GM12878 (cell line): ENCODE data around the gene PSMB7. TPM values are rescaled to one million over a fixed set of nuclear protein-coding genes. Genes with fewer than 3 reads are reported as not detected.

ENCODE experiments used
- ATAC-seq: fragments of 200-7000 bp; cut with Tn5 transposase; 3 replicates; pipeline ENCODE4 v1.9.1; 2020; ENCODE audit warnings: mild to moderate bottlenecking, moderate library complexity
- BruUV-seq: library from RNA; stranded (reverse); fragments of 400-500 nt; replicated peaks from 2 replicates; lab custom pipeline; 2021; lab: Mats Ljungman, UMichigan
- CTCF ChIA-PET: fragments of 300-600 bp; sonication (Branson Sonifier 250); formaldehyde crosslinking; extraction: SDS; loops from one replicate; lab custom pipeline; 2021; ENCODE audit warnings: inconsistent platforms; lab: Yijun Ruan, JAX
- POLR2A ChIA-PET: fragments of 350-600 bp; formaldehyde crosslinking; extraction: SDS; loops from one replicate; lab custom pipeline; 2021; ENCODE audit warnings: inconsistent platforms; lab: Charles Lee
- RAD21 ChIA-PET: fragments of 300-600 bp; sonication (Branson Sonifier 250); formaldehyde crosslinking; loops from one replicate; lab custom pipeline; 2023; ENCODE audit warnings: antibody characterized with exemption; ENCODE audit not compliant: unreplicated experiment; lab: Charles Lee
- SMC1A ChIA-PET: fragments of 300-600 bp; sonication (Branson Sonifier 250); formaldehyde crosslinking; loops from one replicate; lab custom pipeline; 2023; ENCODE audit not compliant: unreplicated experiment, uncharacterized antibody; lab: Charles Lee
- DNase-seq: peaks from one replicate; pipeline ENCODE4 v3.0.0-alpha.2; 2011; ENCODE audit warnings: low read depth, low spot score
- FAIRE-seq: peaks from 3 replicates; lab custom pipeline; 2011; peaks lifted over from hg19 to GRCh38; lab: Jason Lieb, UNC
- H2AFZ ChIP-seq: 2 replicates; pipeline ENCODE4 v1.6.0; 2011; ENCODE audit warnings: low read depth, low read length, control low read depth; ENCODE audit not compliant: control insufficient read depth
- H3K27ac ChIP-seq: 2 replicates; pipeline ENCODE4 v1.5.1; 2011; ENCODE audit warnings: control low read depth; ENCODE audit not compliant: control insufficient read depth, insufficient read depth
- H3K27me3 ChIP-seq, 2 experiments: replicated peaks in 1 of 2; 2 replicates each; pipeline versions ENCODE4 v1.6.0 to v1.6.1; 2011; ENCODE audit warnings: low read length in 1 of 2; ENCODE audit not compliant: control insufficient read depth in 2 of 2, insufficient read depth in 2 of 2
- H3K36me3 ChIP-seq, 2 experiments: 2 replicates each; pipeline ENCODE4 v1.5.1; 2011; ENCODE audit warnings: low read length in 1 of 2; ENCODE audit not compliant: control insufficient read depth in 2 of 2, insufficient read depth in 2 of 2
- H3K4me1 ChIP-seq: 2 replicates; pipeline ENCODE4 v1.6.1; 2011; ENCODE audit warnings: mild to moderate bottlenecking, low read length, moderate library complexity, mixed read lengths; ENCODE audit not compliant: control insufficient read depth, insufficient read depth
- H3K4me2 ChIP-seq: 2 replicates; pipeline ENCODE4 v1.6.0; 2011; ENCODE audit warnings: control low read depth; ENCODE audit not compliant: control insufficient read depth, insufficient read depth
- H3K4me3 ChIP-seq: fragments of 200-600 bp; sonication (generic); 2 replicates; pipeline ENCODE4 v1.5.1; 2016
- H3K79me2 ChIP-seq: 2 replicates; pipeline ENCODE4 v1.6.0; 2011; ENCODE audit warnings: low read length; ENCODE audit not compliant: control insufficient read depth, insufficient read depth
- H3K9ac ChIP-seq: 2 replicates; pipeline ENCODE4 v1.8.0; 2011; ENCODE audit warnings: low read length, control low read depth, mixed read lengths; ENCODE audit not compliant: control insufficient read depth, insufficient read depth
- H3K9me3 ChIP-seq: replicated peaks from 3 replicates; pipeline ENCODE4 v1.5.1; 2011; ENCODE audit warnings: mild to moderate bottlenecking, low read length; ENCODE audit not compliant: control insufficient read depth, insufficient read depth
- H4K20me1 ChIP-seq: 2 replicates; pipeline ENCODE4 v1.6.0; 2011; ENCODE audit not compliant: control insufficient read depth, insufficient read depth
- BRCA1 ChIP-seq: IDR thresholded peaks from 2 replicates; pipeline ENCODE4 v1.6.1; 2011; ENCODE audit warnings: low read depth, low read length, improper control_type of control experiment
- CEBPB ChIP-seq, 2 experiments: fragments of 150-350 bp in 1 of 2; IDR thresholded peaks; 2 replicates each; pipeline ENCODE4 v1.6.1; 2012 to 2014; ENCODE audit warnings: low read depth in 2 of 2, low read length in 2 of 2, borderline replicate concordance in 1 of 2, inconsistent platforms in 1 of 2
- E4F1 ChIP-seq: fragments of 450-650 bp; IDR thresholded peaks from 2 replicates; pipeline ENCODE4 v1.6.1; 2018; ENCODE audit warnings: borderline replicate concordance, mild to moderate bottlenecking; ENCODE audit not compliant: partially characterized antibody
- ELK1 ChIP-seq: IDR thresholded peaks from 2 replicates; pipeline ENCODE4 v1.6.1; 2012; ENCODE audit warnings: low read depth, low read length, improper control_type of control experiment
- GABPA ChIP-seq: IDR thresholded peaks from 2 replicates; pipeline ENCODE4 v1.6.1; 2014; ENCODE audit warnings: antibody characterized with exemption, low read depth, mild to moderate bottlenecking, inconsistent platforms
- HSF1 ChIP-seq: fragments of 150-350 bp; IDR thresholded peaks from 2 replicates; pipeline ENCODE4 v1.6.1; 2014; ENCODE audit warnings: mild to moderate bottlenecking, low read depth, low read length
- IRF5 ChIP-seq: fragments of 450-650 bp; IDR thresholded peaks from 2 replicates; pipeline ENCODE4 v1.6.1; 2017; ENCODE audit warnings: borderline replicate concordance
- NFXL1 ChIP-seq: fragments of 450-650 bp; IDR thresholded peaks from 2 replicates; pipeline ENCODE4 v1.6.1; 2017; ENCODE audit warnings: antibody characterized with exemption, mild to moderate bottlenecking, borderline replicate concordance
- NR2C1 ChIP-seq: fragments of 450-650 bp; IDR thresholded peaks from 2 replicates; pipeline ENCODE4 v1.6.1; 2017; ENCODE audit warnings: antibody characterized with exemption, mild to moderate bottlenecking, moderate library complexity
- NR2F1 ChIP-seq: fragments of 450-650 bp; conservative IDR thresholded peaks from 2 replicates; pipeline ENCODE4 v1.6.1; 2017; ENCODE audit warnings: mild to moderate bottlenecking
- RBBP5 ChIP-seq: fragments of 200-600 bp; sonication (generic); conservative IDR thresholded peaks from 2 replicates; pipeline ENCODE4 v1.6.1; 2016
- TCF7 ChIP-seq: IDR thresholded peaks from 2 replicates; pipeline ENCODE4 v1.6.1; 2014; ENCODE audit warnings: antibody characterized with exemption, borderline replicate concordance
- YY1 ChIP-seq: IDR thresholded peaks from 2 replicates; pipeline ENCODE4 v1.6.1; 2011; ENCODE audit warnings: low read depth, mild to moderate bottlenecking, low read length
- WGBS: methylation state at CpG from one replicate; pipeline ENCODE4 v1.1.6; 2016; ENCODE audit warnings: low lambda C conversion rate; ENCODE audit not compliant: insufficient replicate concordance, insufficient coverage; ENCODE audit errors: missing lambda C conversion rate; 5-methylcytosine and 5-hydroxymethylcytosine counted together
- in situ Hi-C: fragments of 300-500 bp; cut with MboI; formaldehyde crosslinking; loops from 9 replicates; pipeline ENCODE4 v1.14.3; 2018; ENCODE audit warnings: mixed read lengths
- intact Hi-C: fragments of 100-400 bp; cut with micrococcal nuclease; formaldehyde crosslinking; loops from one replicate; pipeline ENCODE4 v1.14.2; 2022; ENCODE audit not compliant: unreplicated experiment
- polyA plus RNA-seq, 11 experiments: library from polyadenylated mRNA; depleted of rRNA in 4 of 11; unstranded in 6 of 11; stranded (reverse) in 5 of 11; fragments of >200 nt; fragmentation: Nextera tagmentation in 4 of 11; fragmentation: Illumina TruSeq in 1 of 11; extraction: Ambion mirVana in 4 of 11; extraction: Trizol in 1 of 11; gene quantifications; 1 replicate in 1 of 11; 2 replicates in 10 of 11; pipeline versions ENCODE4 v1.2.1 to v1.2.3, GENCODE V29; 2011 to 2016; ENCODE audit warnings: inconsistent platforms in 2 of 11, missing spikeins in 2 of 11, low read depth in 1 of 11
- total RNA-seq, 4 experiments: library from RNA; depleted of rRNA in 3 of 4; stranded (reverse); fragments of >200 nt in 3 of 4; fragmentation: Illumina TruSeq in 1 of 4; extraction: Trizol in 1 of 4; gene quantifications; 2 replicates each; pipeline versions ENCODE4 v1.2.1 to v1.2.3, GENCODE V29; 2013 to 2021

PSMB7 gene
- total and polyA plus RNA-seq, 10 of the 15 experiments (the other 5 are each of a cell fraction or from before 2014, with no cell fraction given) = 174 to 564 (median 268) TPM

GRCh38 chr9:124403246-124403645 lies 12.0 kb downstream of the PSMB7 start:
- no peaks in the 10 kb centered on the region for H4K20me1 ChIP-seq
- no peak for ATAC-seq
- in situ Hi-C loops (no loop called here), intact Hi-C loops (no loop called here)
- ChIA-PET RAD21 (no interaction called here), SMC1A (interaction anchor here (0.9 kb wide), 1 partner anchor 17 kb away, joined by 3 read pairs; no protein-coding TSS in a partner anchor), CTCF (no interaction called here), POLR2A (interaction anchor here (0.9 kb wide), 1 partner anchor 9 kb away, joined by 4 read pairs; no protein-coding TSS in a partner anchor)
- no peak overlapping the region for H2AFZ ChIP-seq
- no peaks in the 10 kb centered on the region; the same call in none of the 2 replicates for H3K79me2 ChIP-seq
- no peak overlapping the region for H3K27ac ChIP-seq
- no peaks in the 10 kb centered on the region for H3K9me3 ChIP-seq
- no peak overlapping the region for H3K4me2 ChIP-seq
- no peak overlapping the region for H3K4me3 ChIP-seq
- 96% methylated on average over 4 of the region's 4 CpGs for WGBS
- H3K4me1 ChIP-seq = no peaks in the 10 kb centered on the region
- BruUV-seq = no TSS peak
- peaks cover 20 to 37% of the 10 kb centered on the region in 2 experiments for H3K36me3 ChIP-seq
- FAIRE-seq = no peak
- no peak for DNase-seq
- no peaks in the 10 kb centered on the region for H3K27me3 ChIP-seq
- TF ChIP-seq NR2C1 (no peak), ELK1 (no peak), NFXL1 (no peak), NR2F1 (no peak), E4F1 (no peak), RBBP5 (no peak), IRF5 (no peak), BRCA1 (no peak), CEBPB (IDR thresholded peaks at IDR 0.05; ENCODE audit: borderline replicate concordance in 1 of 2, low read depth in 2 of 2, low read length in 2 of 2) (no peak), YY1 (no peak), GABPA (no peak), HSF1 (no peak), TCF7 (no peak)
- H3K9ac ChIP-seq = no peak overlapping the region
